Caco-2 (cell line): ENCODE results near the gene LDB1. TPM values are rescaled to one million over a fixed set of nuclear protein-coding genes. Genes with fewer than 3 reads are reported as not detected.

Experiments
- BruUV-seq: library from RNA; stranded (reverse); fragments of 400-500 nt; replicated peaks from 2 replicates; lab custom pipeline; 2021; lab: Mats Ljungman, UMichigan
- CTCF ChIA-PET: fragments of 300-600 bp; sonication (Branson Sonifier 250); formaldehyde crosslinking; loops from one replicate; lab custom pipeline; 2022; ENCODE audit warnings: antibody characterized with exemption; lab: Charles Lee
- POLR2A ChIA-PET: fragments of 300-600 bp; sonication (Branson Sonifier 250); formaldehyde crosslinking; loops from one replicate; lab custom pipeline; 2022; ENCODE audit warnings: antibody characterized with exemption; lab: Charles Lee
- DNase-seq, 2 experiments: peaks; one replicate each; pipeline versions ENCODE4 v3.0.0 to v3.0.0-alpha.2; 2020 to 2022
- H3K27me3 ChIP-seq: replicated peaks from 2 replicates; pipeline ENCODE4 v1.6.0; 2011; ENCODE audit warnings: low read length; ENCODE audit not compliant: control insufficient read depth, insufficient read depth
- H3K36me3 ChIP-seq: 2 replicates; pipeline ENCODE4 v1.5.1; 2011; ENCODE audit warnings: low read length; ENCODE audit not compliant: control insufficient read depth, insufficient read depth
- H3K4me1 ChIP-seq: fragments of 250-450 bp; sonication (Bioruptor Pico); 2 replicates; pipeline ENCODE4 v1.5.1; 2020; ENCODE audit warnings: mild to moderate bottlenecking
- H3K4me3 ChIP-seq: 2 replicates; pipeline ENCODE4 v1.5.1; 2011; ENCODE audit warnings: low read depth, mild to moderate bottlenecking, control low read depth, low read length
- H3K9me3 ChIP-seq: fragments of 250-450 bp; sonication (Bioruptor Pico); 2 replicates; pipeline ENCODE4 v1.5.1; 2020; ENCODE audit warnings: mild to moderate bottlenecking, moderate library complexity
- H3K27ac Mint-ChIP-seq: one replicate; pipeline ENCODE4 v1.8.0; 2022; ENCODE audit warnings: mixed read lengths; ENCODE audit not compliant: unreplicated experiment
- H3K27me3 Mint-ChIP-seq: one replicate; pipeline ENCODE4 v1.8.0; 2022; ENCODE audit warnings: mixed read lengths; ENCODE audit not compliant: insufficient read depth, unreplicated experiment
- H3K36me3 Mint-ChIP-seq: one replicate; pipeline ENCODE4 v1.8.0; 2022; ENCODE audit warnings: mild to moderate bottlenecking, mixed read lengths; ENCODE audit not compliant: insufficient read depth, unreplicated experiment
- H3K4me1 Mint-ChIP-seq: one replicate; pipeline ENCODE4 v1.8.0; 2022; ENCODE audit warnings: low read depth, mixed read lengths; ENCODE audit not compliant: unreplicated experiment
- H3K4me3 Mint-ChIP-seq: one replicate; pipeline ENCODE4 v1.8.0; 2022; ENCODE audit warnings: mild to moderate bottlenecking, moderate library complexity, mixed read lengths; ENCODE audit not compliant: unreplicated experiment
- H3K9me3 Mint-ChIP-seq: one replicate; pipeline ENCODE4 v1.8.0; 2022; ENCODE audit warnings: mixed read lengths; ENCODE audit not compliant: unreplicated experiment
- CTCF ChIP-seq, 2 experiments: fragments of 200-600 bp in 1 of 2; IDR thresholded peaks; 1 replicate in 1 of 2; 2 replicates in 1 of 2; pipeline versions ENCODE4 v1.5.1 to v1.8.0; 2011 to 2022; ENCODE audit warnings: antibody characterized with exemption in 1 of 2, control low read depth in 1 of 2, inconsistent platforms in 1 of 2, low read depth in 1 of 2, low read length in 1 of 2, mild to moderate bottlenecking in 1 of 2, moderate library complexity in 1 of 2; ENCODE audit not compliant: insufficient read depth in 1 of 2, severe bottlenecking in 1 of 2, unreplicated experiment in 1 of 2
- intact Hi-C: fragments of 100-400 bp; cut with micrococcal nuclease; formaldehyde crosslinking; loops from one replicate; pipeline ENCODE4 v1.10.0; 2022; ENCODE audit not compliant: unreplicated experiment
- total RNA-seq: library from RNA; stranded (reverse); gene quantifications from 2 replicates; pipeline ENCODE4 v1.2.3, GENCODE V29; 2022

Gene LDB1
- total RNA-seq, 1 experiment from 2014 or later = 52.3 TPM

GRCh38 chr10:102132563-102133372 is 12.6 kb upstream of the LDB1 start, which contains the start of gene PPRC1:
Gene PPRC1, plus strand, starts transcription at chr10:102133040. Its CDS starts 29 bp downstream, at chr10:102133069.
- intact Hi-C loops = loop anchor here (1.0 to 5.0 kb wide), 6 partner anchors 12 to 94 kb away; partner anchors contain the start of genes ELOVL3, HPS6, LDB1 and NOLC1
- Histone ChIP-seq H3K27me3 (no peaks in the 10 kb centered on the region), H3K4me3 (peak within 1 kb of the TSS; percentile 92), H3K4me1 (peaks cover 16% of the 10 kb centered on the region), H3K36me3 (peaks cover 2% of the 10 kb centered on the region), H3K9me3 (no peaks in the 10 kb centered on the region)
- DNase-seq = peak; percentile 97 to 99
- peak within 1 kb of the TSS; percentile 94 for H3K4me3 Mint-ChIP-seq
- TSS peak; percentile 47 for BruUV-seq
- H3K4me1 Mint-ChIP-seq = peaks cover 7% of the 10 kb centered on the region
- ChIA-PET CTCF (interaction anchor here (0.6 to 1.0 kb wide), 2 partner anchors 18 to 113 kb away, joined by 3 read pairs; partner anchors contain the start of gene GBF1), POLR2A (interaction anchor here (0.5 to 0.7 kb wide), 2 partner anchors 18 to 19 kb away, joined by 3 to 7 read pairs; partner anchors contain the start of gene NOLC1)
- H3K36me3 Mint-ChIP-seq = peaks cover 43% of the 10 kb centered on the region
- peak; percentile 82 to 94 for TF ChIP-seq CTCF (IDR thresholded peaks at IDR 0.05; ENCODE audit: insufficient read depth in 1 of 2, low read depth in 1 of 2, low read length in 1 of 2, severe bottlenecking in 1 of 2, unreplicated experiment in 1 of 2)
- H3K27me3 Mint-ChIP-seq = no peaks in the 10 kb centered on the region
- H3K27ac Mint-ChIP-seq = peak within 1 kb of the TSS; percentile 99
- H3K9me3 Mint-ChIP-seq = no peaks in the 10 kb centered on the region

- POLR2A ChIA-PET = interaction anchor here (0.5 to 0.7 kb wide), 2 partner anchors 17 to 20 kb away, joined by 3 to 7 read pairs; partner anchors contain the start of gene NOLC1
- no TSS peak for BruUV-seq
- no peaks in the 10 kb centered on the region for H3K36me3 ChIP-seq
- CTCF ChIA-PET = interaction anchor here (1.0 kb wide), 1 partner anchor 113 kb away, joined by 3 read pairs; the partner anchor contains the start of gene GBF1
- no peak for DNase-seq
- intact Hi-C loops = loop anchor here (1.0 to 5.0 kb wide), 6 partner anchors 12 to 94 kb away; partner anchors contain the start of genes ELOVL3, HPS6, LDB1 and NOLC1
- Mint-ChIP-seq H3K27ac (peak overlapping the region; percentile 99), H3K27me3 (no peaks in the 10 kb centered on the region), H3K4me1 (peaks cover 7% of the 10 kb centered on the region), H3K9me3 (no peaks in the 10 kb centered on the region), H3K4me3 (peak overlapping the region; percentile 94), H3K36me3 (peaks cover 43% of the 10 kb centered on the region)
- H3K4me1 ChIP-seq = peaks cover 16% of the 10 kb centered on the region
- H3K4me3 ChIP-seq = peak overlapping the region; percentile 92
- H3K27me3 ChIP-seq = no peaks in the 10 kb centered on the region
- TF ChIP-seq CTCF (IDR thresholded peaks at IDR 0.05; ENCODE audit: insufficient read depth in 1 of 2, low read depth in 1 of 2, low read length in 1 of 2, severe bottlenecking in 1 of 2, unreplicated experiment in 1 of 2) = no peak
- H3K9me3 ChIP-seq = no peaks in the 10 kb centered on the region
These were observed 12.0 kb upstream of the LDB1 start for GRCh38 chr10:102132193-102132562.
